GM12892 (cell line): ENCODE results near the gene VCL.

Source experiments
- DNase-seq: peaks from one replicate; pipeline ENCODE4 v3.0.0; 2011; ENCODE audit not compliant: insufficient read length
- FAIRE-seq: peaks from 2 replicates; lab custom pipeline; 2011; peaks lifted over from hg19 to GRCh38; lab: Jason Lieb, UNC
- POLR2A ChIP-seq: IDR thresholded peaks from 2 replicates; pipeline ENCODE4 v1.6.1; 2011; ENCODE audit warnings: low read depth, low read length, control low read depth
- POLR2AphosphoS5 ChIP-seq: IDR thresholded peaks from 2 replicates; pipeline ENCODE4 v1.6.1; 2011; ENCODE audit warnings: low read depth, low read length, control low read depth
- TAF1 ChIP-seq: IDR thresholded peaks from 2 replicates; pipeline ENCODE4 v1.6.1; 2011; ENCODE audit warnings: low read depth, mild to moderate bottlenecking, control low read depth, low read length, borderline replicate concordance

Gene VCL

DNA sequence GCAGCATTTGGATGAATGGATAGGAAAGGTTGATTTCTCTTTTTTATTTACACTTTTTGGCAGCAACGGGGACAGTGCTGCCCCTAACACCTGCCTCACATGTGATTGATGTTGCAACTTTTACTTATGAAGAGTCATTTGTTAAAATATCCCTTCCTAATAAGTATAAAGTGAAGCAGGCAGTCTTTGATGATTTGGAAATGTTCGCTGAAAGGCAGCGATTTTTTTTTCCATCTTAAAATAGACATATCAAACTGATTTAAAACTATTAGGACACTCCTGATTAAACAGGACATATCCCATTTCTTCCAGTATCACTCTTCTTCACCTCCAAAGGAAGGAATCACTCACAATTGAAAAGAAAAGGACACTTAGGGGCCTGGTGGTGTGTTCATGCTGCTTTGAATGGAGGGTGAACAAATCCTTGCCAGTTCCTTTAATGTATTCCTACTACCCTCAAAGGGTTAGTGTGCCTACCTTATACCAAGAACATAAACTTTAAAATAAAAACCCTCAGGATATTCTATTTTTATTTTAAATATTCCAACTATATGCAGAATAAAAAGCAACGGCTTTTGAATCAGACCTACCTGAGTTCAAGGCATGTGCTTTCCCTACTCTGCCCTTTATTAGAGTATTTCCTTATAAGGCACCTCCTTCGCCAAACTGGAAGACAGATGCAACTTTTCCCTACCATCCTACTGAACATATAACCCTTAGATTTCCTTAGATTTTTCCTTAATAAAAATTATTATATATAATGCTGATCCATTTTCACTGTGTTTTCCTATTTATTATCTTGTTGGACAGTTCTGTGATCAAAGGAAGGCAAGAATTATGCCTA is 154.2 kb downstream of the VCL start:
- DNase-seq (no peak), FAIRE-seq (no peak)
- TF ChIP-seq TAF1 (no peak), POLR2A (no peak), POLR2AphosphoS5 (no peak)

DNA sequence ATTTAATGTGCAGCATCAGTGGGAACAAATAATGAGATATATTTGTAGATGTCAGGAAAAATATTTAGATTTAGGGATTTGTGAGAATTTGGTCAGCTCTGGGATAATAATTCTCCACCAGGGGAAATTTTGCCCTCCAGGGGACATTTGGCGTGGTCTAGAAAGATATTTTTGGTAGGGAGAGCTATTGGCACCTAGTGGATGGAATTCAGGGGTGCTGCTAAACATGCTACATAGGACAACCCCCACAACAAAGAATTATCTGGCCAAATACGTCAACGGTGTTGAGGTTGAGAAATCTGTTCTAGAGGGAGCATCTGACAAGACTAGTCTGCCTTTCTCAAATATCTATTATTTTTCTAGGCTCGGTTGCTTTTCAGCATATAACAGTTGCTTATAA is 155.2 kb downstream of the VCL start:
- DNase-seq = no peak
- TF ChIP-seq POLR2AphosphoS5 = no peak
- no peak for TF ChIP-seq TAF1
- TF ChIP-seq POLR2A = no peak
- FAIRE-seq = no peak

DNA sequence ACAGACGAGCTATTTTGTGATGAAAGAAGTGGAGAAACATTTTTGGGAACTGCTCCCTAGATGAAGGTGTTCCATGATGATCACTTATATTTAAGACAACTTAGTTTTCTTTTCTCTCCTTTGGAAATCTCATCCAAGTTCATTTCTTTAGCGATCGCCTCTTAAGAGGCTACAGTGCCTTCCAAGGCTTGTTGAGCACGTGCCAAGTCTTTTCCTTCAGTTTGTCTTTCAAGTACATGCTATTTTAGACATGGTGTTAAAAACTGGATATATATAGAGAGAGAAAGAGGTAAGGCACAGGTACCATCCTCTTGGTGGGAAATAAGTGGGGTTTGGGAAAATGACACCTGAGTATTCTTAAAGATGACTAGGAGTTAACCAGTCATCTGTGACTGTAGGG is 155.8 kb downstream of the VCL start:
- TF ChIP-seq TAF1 (no peak), POLR2AphosphoS5 (no peak), POLR2A (no peak)
- DNase-seq (no peak), FAIRE-seq (no peak)

- no peak for TF ChIP-seq POLR2A
- TF ChIP-seq TAF1 = no peak
- no peak for TF ChIP-seq POLR2AphosphoS5
- FAIRE-seq = no peak
- peak; percentile 24 for DNase-seq
Observed at GRCh38 chr10:74156919-74157289, 159.0 kb downstream of the VCL start.

DNA sequence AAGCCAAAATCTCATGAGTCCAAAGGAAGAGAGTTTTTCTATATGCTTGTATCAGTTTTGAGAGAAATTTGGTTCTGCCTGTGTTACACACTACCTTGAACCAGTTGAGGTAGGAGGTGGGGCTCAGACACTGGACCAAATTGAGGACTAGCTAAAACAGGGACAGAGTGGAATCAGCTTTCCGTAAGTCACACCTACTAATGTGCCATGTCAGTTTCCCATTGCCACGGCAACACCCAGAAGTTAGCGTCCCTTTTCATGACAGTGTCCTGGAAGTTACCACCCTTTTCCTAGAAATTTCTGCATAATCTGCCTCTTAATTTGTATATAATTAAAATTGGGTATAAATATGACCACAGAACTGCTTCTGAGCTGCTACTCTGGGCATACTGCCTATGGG is 162.1 kb downstream of the VCL start:
- FAIRE-seq (no peak), DNase-seq (no peak)
- TF ChIP-seq TAF1 = no peak
- TF ChIP-seq POLR2AphosphoS5 = no peak
- no peak for TF ChIP-seq POLR2A

GRCh38 chr10:74163319-74164068 is 165.6 kb downstream of the VCL start:
- FAIRE-seq (no peak), DNase-seq (no peak)
- no peak for TF ChIP-seq POLR2A
- no peak for TF ChIP-seq POLR2AphosphoS5
- no peak for TF ChIP-seq TAF1

GRCh38 chr10:74164716-74165529 is 167.0 kb downstream of the VCL start:
- FAIRE-seq (peak; percentile 67), DNase-seq (no peak)
- TF ChIP-seq TAF1 (no peak), POLR2AphosphoS5 (no peak), POLR2A (no peak)

DNA sequence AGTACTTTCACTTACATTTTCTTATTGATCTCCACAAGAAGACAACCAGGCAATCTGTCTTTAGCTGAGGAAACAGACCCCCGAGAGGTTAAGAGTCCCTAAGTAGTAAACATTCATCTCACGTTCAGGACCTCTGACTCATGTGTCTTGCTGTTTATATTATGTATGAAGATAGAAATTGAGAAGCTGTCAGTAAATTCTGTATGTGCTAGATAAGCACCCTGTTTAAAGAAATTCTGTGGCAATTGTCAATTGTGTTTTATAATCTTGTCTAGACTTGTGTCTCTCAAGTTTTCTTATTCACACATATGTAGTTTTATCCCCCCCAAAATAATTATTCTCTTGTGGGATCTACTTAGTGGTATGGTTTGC is 167.6 kb downstream of the VCL start:
- no peak for TF ChIP-seq POLR2A
- no peak for TF ChIP-seq POLR2AphosphoS5
- no peak for TF ChIP-seq TAF1
- DNase-seq = no peak
- FAIRE-seq = no peak

GRCh38 chr10:74167443-74167842 is 169.5 kb downstream of the VCL start:
- FAIRE-seq (no peak), DNase-seq (no peak)
- TF ChIP-seq POLR2A = no peak
- no peak for TF ChIP-seq TAF1
- no peak for TF ChIP-seq POLR2AphosphoS5
